Stimulated activated effector memory CD8-positive, alpha-beta T cell treated with anti-CD3 and anti-CD28 coated beads, Interleukin-12 subunit alpha, Interleukin-12 subunit beta, amount 100 ng/mL, for 72 hours (primary cell): ENCODE measurements around the gene TBC1D16.
"Not testable (repeated sequence)": the region's sequence is repeated elsewhere in the genome, so short reads cannot be mapped to it uniquely, and the experiment has no call there.

Experiments
- ATAC-seq: fragments of 150-1000 bp; cut with Tn5 transposase; 2 replicates; pipeline ENCODE4 v1.10.0; 2021
- DNase-seq, 2 donors: peaks; one replicate each; pipeline ENCODE4 v3.0.0; 2021 to 2022; ENCODE audit warnings: low spot score in 2 of 2
- H3K27ac Mint-ChIP-seq: one replicate; pipeline ENCODE4 v1.8.0; 2022; ENCODE audit warnings: mild to moderate bottlenecking, mixed read lengths
- H3K36me3 Mint-ChIP-seq: one replicate; pipeline ENCODE4 v1.8.0; 2022; ENCODE audit warnings: mild to moderate bottlenecking, mixed read lengths
- H3K4me1 Mint-ChIP-seq: one replicate; pipeline ENCODE4 v1.8.0; 2022; ENCODE audit warnings: mixed read lengths
- H3K4me3 Mint-ChIP-seq: one replicate; pipeline ENCODE4 v1.8.0; 2022; ENCODE audit warnings: mild to moderate bottlenecking, mixed read lengths
- H3K9me3 Mint-ChIP-seq: one replicate; pipeline ENCODE4 v1.8.0; 2022; ENCODE audit warnings: mixed read lengths

TBC1D16 gene

GRCh38 chr17:79970576-79971068, 65.0 kb downstream of the TBC1D16 start:
- no peaks in the 10 kb centered on the region for H3K9me3 Mint-ChIP-seq
- no peaks in the 10 kb centered on the region for H3K4me1 Mint-ChIP-seq
- no peaks in the 10 kb centered on the region for H3K36me3 Mint-ChIP-seq
- ATAC-seq (peak; percentile 8), DNase-seq (peak in 1 of 2 donors; percentile 60)
- no peak overlapping the region for H3K27ac Mint-ChIP-seq
- no peak overlapping the region for H3K4me3 Mint-ChIP-seq

- ATAC-seq (no peak), DNase-seq (no peak)
- H3K4me1 Mint-ChIP-seq: no peaks in the 10 kb centered on the region
- H3K36me3 Mint-ChIP-seq: no peaks in the 10 kb centered on the region
- H3K4me3 Mint-ChIP-seq: no peak overlapping the region
- no peaks in the 10 kb centered on the region for H3K9me3 Mint-ChIP-seq
- no peak overlapping the region for H3K27ac Mint-ChIP-seq
These were observed 65.8 kb downstream of the TBC1D16 start for GRCh38 chr17:79969906-79970305.

- Mint-ChIP-seq H3K27ac (no peak overlapping the region), H3K36me3 (no peaks in the 10 kb centered on the region), H3K4me1 (no peaks in the 10 kb centered on the region), H3K4me3 (no peak overlapping the region), H3K9me3 (no peaks in the 10 kb centered on the region)
- no peak for ATAC-seq
- DNase-seq: no peak
These were observed 67.6 kb downstream of the TBC1D16 start for GRCh38 chr17:79968116-79968515.

- no peak for DNase-seq
- Mint-ChIP-seq H3K36me3 (no peaks in the 10 kb centered on the region), H3K4me1 (no peaks in the 10 kb centered on the region), H3K9me3 (no peaks in the 10 kb centered on the region), H3K4me3 (no peak overlapping the region), H3K27ac (no peak overlapping the region)
- no peak for ATAC-seq
These were observed 69.0 kb downstream of the TBC1D16 start for GRCh38 chr17:79966681-79967080.

DNA sequence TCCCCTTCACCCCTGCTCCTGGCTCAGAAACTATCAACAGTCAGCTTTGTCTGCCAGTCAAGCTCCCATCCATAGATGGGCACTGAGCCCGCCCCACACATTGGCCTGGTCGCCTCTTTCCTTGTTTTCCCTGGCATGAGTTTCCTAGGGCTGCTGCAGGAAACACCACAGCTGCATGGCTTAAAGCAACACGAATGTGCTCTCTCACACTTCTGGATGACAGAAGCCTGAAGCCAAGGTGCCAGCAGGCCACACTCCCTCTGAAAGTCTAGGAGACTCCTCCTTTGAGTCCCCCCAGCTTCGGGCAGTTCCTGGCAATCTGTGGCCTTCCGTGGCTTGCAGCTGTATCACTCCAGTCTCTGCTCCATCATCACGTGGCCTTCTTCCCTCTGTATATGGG, 69.9 kb downstream of the TBC1D16 start:
- H3K27ac Mint-ChIP-seq: no peak overlapping the region
- no peaks in the 10 kb centered on the region for H3K36me3 Mint-ChIP-seq
- H3K4me3 Mint-ChIP-seq: no peak overlapping the region
- no peak for DNase-seq
- H3K4me1 Mint-ChIP-seq: no peaks in the 10 kb centered on the region
- no peak for ATAC-seq
- H3K9me3 Mint-ChIP-seq: no peaks in the 10 kb centered on the region

DNA sequence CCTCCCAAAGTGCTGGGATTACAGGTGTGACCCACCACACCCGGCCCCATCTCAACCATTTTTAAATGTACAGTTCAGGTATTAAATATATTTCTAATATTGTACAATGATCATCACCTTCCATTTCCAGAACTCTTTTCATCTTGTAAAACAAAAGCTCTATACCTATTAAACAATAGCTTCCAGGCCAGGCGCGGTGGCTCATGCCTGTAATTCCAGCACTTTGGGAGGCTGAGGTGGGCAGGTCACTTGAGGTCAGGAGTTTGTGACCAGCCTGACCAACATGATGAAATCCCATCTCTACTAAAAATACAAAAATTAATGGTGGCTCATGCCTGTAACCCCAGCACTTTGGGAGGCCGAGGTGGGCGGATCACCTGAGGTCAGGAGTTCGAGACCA, 73.2 kb downstream of the TBC1D16 start:
- not testable (repeated sequence) for H3K4me1 Mint-ChIP-seq, H3K27ac Mint-ChIP-seq, H3K36me3 Mint-ChIP-seq, H3K4me3 Mint-ChIP-seq, ATAC-seq, DNase-seq, H3K9me3 Mint-ChIP-seq

DNA sequence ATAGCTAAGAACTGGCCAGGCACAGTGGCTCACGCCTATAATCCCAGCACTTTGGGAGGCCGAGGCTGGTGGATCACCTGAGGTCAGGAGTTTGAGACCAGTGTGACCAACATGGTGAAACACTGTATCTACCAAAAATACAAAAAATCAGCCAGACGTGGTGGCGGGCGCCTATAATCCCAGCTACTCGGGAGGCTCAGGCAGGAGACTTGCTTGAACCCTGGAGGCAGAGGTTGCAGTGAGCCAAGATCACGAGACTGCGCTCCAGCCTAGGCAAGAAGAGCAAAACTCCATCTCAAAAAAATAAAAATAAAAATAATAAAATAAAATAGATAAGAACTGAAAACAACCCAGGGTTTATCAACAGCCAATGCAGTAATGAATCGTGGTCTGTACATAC, 74.1 kb downstream of the TBC1D16 start:
- not testable (repeated sequence) for H3K36me3 Mint-ChIP-seq, H3K4me1 Mint-ChIP-seq, H3K4me3 Mint-ChIP-seq, H3K9me3 Mint-ChIP-seq, H3K27ac Mint-ChIP-seq, DNase-seq, ATAC-seq

GRCh38 chr17:79960788-79961522, 74.7 kb downstream of the TBC1D16 start:
- peaks cover 8% of the 10 kb centered on the region for H3K4me1 Mint-ChIP-seq
- no peak overlapping the region for H3K27ac Mint-ChIP-seq
- DNase-seq (no peak), ATAC-seq (no peak)
- no peaks in the 10 kb centered on the region for H3K36me3 Mint-ChIP-seq
- no peak overlapping the region for H3K4me3 Mint-ChIP-seq
- no peaks in the 10 kb centered on the region for H3K9me3 Mint-ChIP-seq

DNA sequence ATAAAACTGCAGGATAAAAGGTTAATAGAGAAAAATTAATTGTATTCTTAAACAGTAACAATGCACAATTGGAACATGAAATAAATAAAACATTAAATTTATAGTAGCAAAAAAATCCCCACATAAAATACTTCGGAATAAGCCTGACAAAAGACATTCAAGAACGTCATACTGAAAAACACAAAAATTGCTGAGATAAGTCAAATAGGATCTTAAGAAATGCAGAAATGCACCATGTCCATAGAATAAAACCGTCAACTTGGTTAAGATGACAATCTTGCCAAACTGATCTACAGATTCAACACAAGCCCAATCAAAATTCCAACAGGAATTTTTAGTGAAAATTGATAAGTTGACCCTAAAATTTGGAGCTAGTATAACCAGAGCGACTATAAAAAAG, 76.6 kb downstream of the TBC1D16 start:
- no peak overlapping the region for H3K27ac Mint-ChIP-seq
- H3K4me3 Mint-ChIP-seq: no peak overlapping the region
- H3K36me3 Mint-ChIP-seq: no peaks in the 10 kb centered on the region
- H3K9me3 Mint-ChIP-seq: no peaks in the 10 kb centered on the region
- ATAC-seq: no peak
- peaks cover 8% of the 10 kb centered on the region for H3K4me1 Mint-ChIP-seq
- DNase-seq: no peak

GRCh38 chr17:79956853-79957252, 78.8 kb downstream of the TBC1D16 start:
- DNase-seq: no peak
- Mint-ChIP-seq H3K27ac (no peak overlapping the region), H3K4me1 (peaks cover 8% of the 10 kb centered on the region), H3K9me3 (no peaks in the 10 kb centered on the region), H3K4me3 (no peak overlapping the region), H3K36me3 (no peaks in the 10 kb centered on the region)
- no peak for ATAC-seq

- H3K36me3 Mint-ChIP-seq, H3K4me3 Mint-ChIP-seq, H3K4me1 Mint-ChIP-seq, H3K9me3 Mint-ChIP-seq, ATAC-seq, H3K27ac Mint-ChIP-seq, DNase-seq: not testable (repeated sequence)
These were observed 79.3 kb downstream of the TBC1D16 start for GRCh38 chr17:79956441-79956735.

DNA sequence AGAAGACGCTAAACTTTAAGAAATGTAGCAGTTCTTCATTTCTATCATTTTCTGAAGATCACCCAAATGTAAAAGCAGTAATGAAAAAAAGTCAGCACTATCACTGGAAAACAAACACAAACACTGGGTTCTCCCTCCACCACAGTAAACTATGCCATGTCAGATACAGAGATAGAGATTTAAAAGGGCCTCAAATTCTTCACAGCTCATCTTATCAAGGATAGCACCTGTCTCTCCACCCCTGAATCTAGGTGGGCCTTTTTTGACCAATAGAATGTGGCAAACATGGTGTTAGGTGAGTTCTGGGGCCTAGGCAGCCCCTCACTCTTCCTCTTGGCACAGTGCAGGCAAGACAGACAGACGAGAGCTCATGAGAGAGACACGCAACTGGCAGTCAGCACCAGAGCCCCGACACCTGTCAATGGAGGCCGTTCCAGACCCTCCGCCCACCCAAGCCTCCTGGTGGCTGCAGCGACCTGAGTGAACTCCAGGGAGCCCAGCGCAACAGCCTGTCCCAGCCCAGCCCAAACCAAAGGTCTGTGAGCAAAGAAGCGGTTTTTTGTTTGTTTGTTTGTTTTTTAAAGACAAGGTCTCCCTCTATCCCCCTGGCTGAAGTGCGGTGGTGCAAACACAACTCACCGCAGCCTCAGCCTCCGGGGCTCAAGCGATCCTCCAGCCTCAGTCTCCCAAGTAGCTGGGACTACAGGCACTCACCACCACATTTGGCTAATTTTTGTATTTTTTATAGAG, 79.8 kb downstream of the TBC1D16 start:
- DNase-seq (no peak), ATAC-seq (no peak)
- no peaks in the 10 kb centered on the region for H3K36me3 Mint-ChIP-seq
- peaks cover 8% of the 10 kb centered on the region for H3K4me1 Mint-ChIP-seq
- no peaks in the 10 kb centered on the region for H3K9me3 Mint-ChIP-seq
- no peak overlapping the region for H3K27ac Mint-ChIP-seq
- H3K4me3 Mint-ChIP-seq: no peak overlapping the region

GRCh38 chr17:79955167-79955549, 80.5 kb downstream of the TBC1D16 start:
- DNase-seq (no peak), ATAC-seq (no peak)
- peaks cover 8% of the 10 kb centered on the region for H3K4me1 Mint-ChIP-seq
- H3K4me3 Mint-ChIP-seq: no peak overlapping the region
- H3K9me3 Mint-ChIP-seq: no peaks in the 10 kb centered on the region
- no peak overlapping the region for H3K27ac Mint-ChIP-seq
- H3K36me3 Mint-ChIP-seq: no peaks in the 10 kb centered on the region

DNA sequence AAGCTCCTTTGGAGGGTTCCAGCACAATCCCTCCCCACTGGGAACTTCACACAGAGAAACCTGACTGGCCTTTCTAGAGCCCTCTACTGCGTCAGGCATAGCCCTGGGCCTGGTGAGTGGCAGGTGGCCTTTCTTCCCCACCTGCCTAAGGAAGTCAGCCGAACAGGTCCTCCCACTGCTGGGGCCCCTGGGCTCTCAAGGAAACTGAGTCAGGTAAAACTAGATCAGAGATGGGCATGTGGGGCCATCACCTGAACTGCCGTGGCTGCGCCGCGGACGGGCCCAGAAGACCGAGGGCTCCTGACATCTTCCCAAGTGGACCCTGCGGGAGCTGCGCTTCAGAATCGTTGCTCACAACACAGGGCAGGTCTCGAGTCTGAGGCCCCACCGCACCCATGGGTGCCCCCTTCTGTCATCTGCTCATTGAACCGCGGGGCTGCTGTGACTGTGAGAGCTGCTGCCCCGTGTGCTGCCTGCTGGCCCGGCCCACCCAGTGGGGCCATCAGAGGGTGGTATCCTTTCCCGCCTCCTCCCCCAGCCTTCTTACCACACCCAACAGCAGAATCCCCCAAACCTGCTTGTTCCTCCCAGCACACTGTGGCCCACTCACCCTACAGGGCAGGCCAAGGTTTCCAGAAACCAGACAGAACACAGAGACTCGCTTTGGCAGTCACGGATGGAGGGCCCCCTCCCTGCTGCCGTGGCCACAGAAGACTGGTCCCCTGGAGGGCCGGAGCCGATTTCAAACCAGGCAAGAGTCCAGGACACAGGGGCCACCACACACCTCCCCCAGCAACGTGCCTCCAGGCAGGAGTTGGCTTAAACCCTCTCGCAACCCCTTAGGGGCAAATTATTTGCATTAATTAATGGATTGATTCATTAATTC, 81.1 kb downstream of the TBC1D16 start:
- Mint-ChIP-seq H3K27ac (no peak overlapping the region), H3K9me3 (no peaks in the 10 kb centered on the region), H3K4me3 (no peak overlapping the region), H3K4me1 (peaks cover 8% of the 10 kb centered on the region), H3K36me3 (no peaks in the 10 kb centered on the region)
- ATAC-seq: no peak
- no peak for DNase-seq

DNA sequence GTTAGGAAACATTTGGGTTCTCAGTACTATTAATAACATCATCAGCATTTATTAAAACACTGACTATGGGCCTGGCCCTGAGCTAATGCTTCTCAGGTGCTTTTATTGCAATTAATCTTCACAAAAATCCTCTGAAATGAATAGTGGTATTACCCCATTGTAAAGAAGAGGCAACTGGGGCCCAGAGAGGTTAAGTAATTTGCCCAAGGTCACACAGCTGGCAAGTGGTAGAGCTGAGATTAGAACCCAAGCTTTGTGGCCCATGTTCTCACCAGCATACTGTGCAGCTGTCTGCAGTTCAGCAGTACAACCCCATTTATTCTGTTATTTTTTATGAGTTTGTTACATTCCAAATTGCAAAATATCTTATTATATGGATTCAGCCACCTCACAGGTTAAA, 82.3 kb downstream of the TBC1D16 start:
- DNase-seq (no peak), ATAC-seq (no peak)
- Mint-ChIP-seq H3K4me3 (no peak overlapping the region), H3K27ac (no peak overlapping the region), H3K9me3 (no peaks in the 10 kb centered on the region), H3K36me3 (no peaks in the 10 kb centered on the region), H3K4me1 (peaks cover 8% of the 10 kb centered on the region)
